Activated naive CD8-positive, alpha-beta T cell (primary cell): ENCODE data around the gene POLD4.

ENCODE experiments used
- H3K27ac Mint-ChIP-seq: one replicate; pipeline ENCODE4 v1.8.0; 2021; ENCODE audit warnings: mixed read lengths
- H3K27me3 Mint-ChIP-seq: one replicate; pipeline ENCODE4 v1.8.0; 2021; ENCODE audit warnings: mixed read lengths
- H3K36me3 Mint-ChIP-seq: one replicate; pipeline ENCODE4 v1.8.0; 2021; ENCODE audit warnings: mixed read lengths
- H3K4me1 Mint-ChIP-seq: one replicate; pipeline ENCODE4 v1.8.0; 2021; ENCODE audit warnings: low read depth, mixed read lengths
- H3K4me3 Mint-ChIP-seq: one replicate; pipeline ENCODE4 v1.8.0; 2021; ENCODE audit warnings: mild to moderate bottlenecking, mixed read lengths
- H3K9me3 Mint-ChIP-seq: one replicate; pipeline ENCODE4 v1.8.0; 2021; ENCODE audit warnings: low read depth, mixed read lengths

POLD4 gene

GRCh38 chr11:67311051-67311555, 42.2 kb downstream of the POLD4 start:
- Mint-ChIP-seq H3K9me3 (no peaks in the 10 kb centered on the region), H3K36me3 (no peaks in the 10 kb centered on the region), H3K4me1 (peaks cover 26% of the 10 kb centered on the region), H3K27ac (no peak overlapping the region), H3K4me3 (no peak overlapping the region), H3K27me3 (no peaks in the 10 kb centered on the region)

- Mint-ChIP-seq H3K4me3 (no peak overlapping the region), H3K36me3 (no peaks in the 10 kb centered on the region), H3K27me3 (no peaks in the 10 kb centered on the region), H3K9me3 (no peaks in the 10 kb centered on the region), H3K27ac (no peak overlapping the region), H3K4me1 (peaks cover 26% of the 10 kb centered on the region)
Observed at GRCh38 chr11:67310246-67311050, 42.9 kb downstream of the POLD4 start.

- H3K27ac Mint-ChIP-seq, result no peak overlapping the region
Observed at GRCh38 chr11:67309661-67310061, 43.7 kb downstream of the POLD4 start.

GRCh38 chr11:67309166-67309565, 44.2 kb downstream of the POLD4 start:
- Mint-ChIP-seq H3K27me3 (no peaks in the 10 kb centered on the region), H3K4me3 (no peak overlapping the region), H3K27ac (no peak overlapping the region), H3K36me3 (no peaks in the 10 kb centered on the region), H3K9me3 (no peaks in the 10 kb centered on the region), H3K4me1 (peaks cover 30% of the 10 kb centered on the region)

More at GRCh38 chr11:67309661-67310061, 43.7 kb downstream of the POLD4 start:
- Mint-ChIP-seq H3K4me1 (peaks cover 29% of the 10 kb centered on the region), H3K9me3 (no peaks in the 10 kb centered on the region), H3K4me3 (no peak overlapping the region), H3K27me3 (no peaks in the 10 kb centered on the region), H3K36me3 (no peaks in the 10 kb centered on the region)

GRCh38 chr11:67308031-67308866, 45.1 kb downstream of the POLD4 start:
- H3K27ac Mint-ChIP-seq, result no peak overlapping the region
- no peaks in the 10 kb centered on the region for H3K36me3 Mint-ChIP-seq
- peaks cover 25% of the 10 kb centered on the region for H3K4me1 Mint-ChIP-seq
- H3K4me3 Mint-ChIP-seq, result no peak overlapping the region
- no peaks in the 10 kb centered on the region for H3K9me3 Mint-ChIP-seq
- no peaks in the 10 kb centered on the region for H3K27me3 Mint-ChIP-seq

GRCh38 chr11:67307545-67308001, 45.8 kb downstream of the POLD4 start:
- H3K9me3 Mint-ChIP-seq, result no peaks in the 10 kb centered on the region
- H3K4me3 Mint-ChIP-seq, result no peak overlapping the region
- peaks cover 19% of the 10 kb centered on the region for H3K4me1 Mint-ChIP-seq
- H3K36me3 Mint-ChIP-seq, result no peaks in the 10 kb centered on the region
- no peaks in the 10 kb centered on the region for H3K27me3 Mint-ChIP-seq
- no peak overlapping the region for H3K27ac Mint-ChIP-seq

GRCh38 chr11:67306769-67307544, 46.4 kb downstream of the POLD4 start:
- Mint-ChIP-seq H3K4me3 (no peak overlapping the region), H3K36me3 (no peaks in the 10 kb centered on the region), H3K4me1 (peaks cover 14% of the 10 kb centered on the region), H3K27ac (no peak overlapping the region), H3K27me3 (no peaks in the 10 kb centered on the region), H3K9me3 (no peaks in the 10 kb centered on the region)

- Mint-ChIP-seq H3K27ac (no peak overlapping the region), H3K4me3 (no peak overlapping the region), H3K4me1 (peaks cover 9% of the 10 kb centered on the region), H3K36me3 (no peaks in the 10 kb centered on the region), H3K27me3 (no peaks in the 10 kb centered on the region), H3K9me3 (no peaks in the 10 kb centered on the region)
Observed at GRCh38 chr11:67304511-67305113, 48.7 kb downstream of the POLD4 start.

- H3K36me3 Mint-ChIP-seq, result no peaks in the 10 kb centered on the region
- H3K4me1 Mint-ChIP-seq, result peaks cover 9% of the 10 kb centered on the region
- no peak overlapping the region for H3K27ac Mint-ChIP-seq
- H3K4me3 Mint-ChIP-seq, result no peak overlapping the region
- H3K9me3 Mint-ChIP-seq, result no peaks in the 10 kb centered on the region
- no peaks in the 10 kb centered on the region for H3K27me3 Mint-ChIP-seq
Observed at GRCh38 chr11:67303835-67304411, 49.4 kb downstream of the POLD4 start.

- no peaks in the 10 kb centered on the region for H3K27me3 Mint-ChIP-seq
- H3K9me3 Mint-ChIP-seq, result no peaks in the 10 kb centered on the region
- peak within 1 kb of the TSS; percentile 38 for H3K4me3 Mint-ChIP-seq
- peaks cover 4% of the 10 kb centered on the region for H3K36me3 Mint-ChIP-seq
- H3K27ac Mint-ChIP-seq, result peak within 1 kb of the TSS; percentile 34
- H3K4me1 Mint-ChIP-seq, result peaks cover 13% of the 10 kb centered on the region
Observed at GRCh38 chr11:67303132-67303834, 50.1 kb downstream of the POLD4 start, which contains the start of gene SSH3. Gene SSH3, plus strand, starts transcription at chr11:67303530. Its CDS starts 96 bp downstream, at chr11:67303626.

GRCh38 chr11:67302571-67303131, 50.7 kb downstream of the POLD4 start:
- H3K27me3 Mint-ChIP-seq, result no peaks in the 10 kb centered on the region
- peaks cover 15% of the 10 kb centered on the region for H3K4me1 Mint-ChIP-seq
- H3K36me3 Mint-ChIP-seq, result peaks cover 4% of the 10 kb centered on the region
- peak overlapping the region; percentile 34 for H3K27ac Mint-ChIP-seq
- peak overlapping the region; percentile 38 for H3K4me3 Mint-ChIP-seq
- no peaks in the 10 kb centered on the region for H3K9me3 Mint-ChIP-seq

GRCh38 chr11:67301951-67302516, 51.3 kb downstream of the POLD4 start:
- H3K27ac Mint-ChIP-seq, result peak overlapping the region; percentile 34
- peaks cover 15% of the 10 kb centered on the region for H3K4me1 Mint-ChIP-seq
- no peaks in the 10 kb centered on the region for H3K27me3 Mint-ChIP-seq
- no peaks in the 10 kb centered on the region for H3K9me3 Mint-ChIP-seq
- H3K4me3 Mint-ChIP-seq, result peak overlapping the region; percentile 38
- H3K36me3 Mint-ChIP-seq, result peaks cover 5% of the 10 kb centered on the region
